DOHH2 (cell line): ENCODE results near the gene CAND1.

ENCODE experiments used
- EZH2phosphoT487 ChIP-seq: fragments of 200-600 bp; sonication (generic); IDR thresholded peaks from 2 replicates; pipeline ENCODE4 v1.6.1; 2017; ENCODE audit warnings: borderline replicate concordance, mild to moderate bottlenecking, antibody characterized with exemption, low read length, moderate library complexity, mixed read lengths
- TF ChIP-seq, protein P1 (sequence below): fragments of 200-600 bp; sonication (generic); IDR thresholded peaks from one replicate; pipeline ENCODE4 v1.5.1; 2014; ENCODE audit warnings: antibody characterized with exemption, mild to moderate bottlenecking, low read depth, low read length; ENCODE audit not compliant: poor library complexity, severe bottlenecking

- TF ChIP-seq, protein P1, sequence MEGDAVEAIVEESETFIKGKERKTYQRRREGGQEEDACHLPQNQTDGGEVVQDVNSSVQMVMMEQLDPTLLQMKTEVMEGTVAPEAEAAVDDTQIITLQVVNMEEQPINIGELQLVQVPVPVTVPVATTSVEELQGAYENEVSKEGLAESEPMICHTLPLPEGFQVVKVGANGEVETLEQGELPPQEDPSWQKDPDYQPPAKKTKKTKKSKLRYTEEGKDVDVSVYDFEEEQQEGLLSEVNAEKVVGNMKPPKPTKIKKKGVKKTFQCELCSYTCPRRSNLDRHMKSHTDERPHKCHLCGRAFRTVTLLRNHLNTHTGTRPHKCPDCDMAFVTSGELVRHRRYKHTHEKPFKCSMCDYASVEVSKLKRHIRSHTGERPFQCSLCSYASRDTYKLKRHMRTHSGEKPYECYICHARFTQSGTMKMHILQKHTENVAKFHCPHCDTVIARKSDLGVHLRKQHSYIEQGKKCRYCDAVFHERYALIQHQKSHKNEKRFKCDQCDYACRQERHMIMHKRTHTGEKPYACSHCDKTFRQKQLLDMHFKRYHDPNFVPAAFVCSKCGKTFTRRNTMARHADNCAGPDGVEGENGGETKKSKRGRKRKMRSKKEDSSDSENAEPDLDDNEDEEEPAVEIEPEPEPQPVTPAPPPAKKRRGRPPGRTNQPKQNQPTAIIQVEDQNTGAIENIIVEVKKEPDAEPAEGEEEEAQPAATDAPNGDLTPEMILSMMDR: no peak
- no peak for TF ChIP-seq EZH2phosphoT487
These were observed 17.1 kb downstream of the CAND1 start for GRCh38 chr12:67286257-67286656.
